Nephron progenitor cell (in vitro differentiated cells): ENCODE measurements around the gene ITSN2.

Experiments
- DNase-seq: peaks from one replicate; pipeline ENCODE4 v3.0.0; 2021
- H3K27ac Mint-ChIP-seq: 2 replicates; pipeline ENCODE4 v1.8.0; 2021; ENCODE audit warnings: mild to moderate bottlenecking, moderate library complexity, mixed read lengths
- H3K27me3 Mint-ChIP-seq: 2 replicates; pipeline ENCODE4 v1.8.0; 2021; ENCODE audit warnings: mild to moderate bottlenecking, low read depth, mixed read lengths; ENCODE audit not compliant: poor library complexity
- H3K36me3 Mint-ChIP-seq: 2 replicates; pipeline ENCODE4 v1.8.0; 2021; ENCODE audit warnings: low read depth, mixed read lengths
- H3K4me1 Mint-ChIP-seq: 2 replicates; pipeline ENCODE4 v1.8.0; 2021; ENCODE audit warnings: mixed read lengths
- H3K4me3 Mint-ChIP-seq: 2 replicates; pipeline ENCODE4 v1.8.0; 2021; ENCODE audit warnings: mild to moderate bottlenecking, moderate library complexity, mixed read lengths
- H3K9me3 Mint-ChIP-seq: 2 replicates; pipeline ENCODE4 v1.8.0; 2021; ENCODE audit warnings: mild to moderate bottlenecking, moderate library complexity, mixed read lengths
- CTCF ChIP-seq: fragments of 200-600 bp; sonication (generic); IDR thresholded peaks from 2 replicates; pipeline ENCODE4 v1.5.0; 2021; ENCODE audit warnings: antibody characterized with exemption

The ITSN2 gene

DNA sequence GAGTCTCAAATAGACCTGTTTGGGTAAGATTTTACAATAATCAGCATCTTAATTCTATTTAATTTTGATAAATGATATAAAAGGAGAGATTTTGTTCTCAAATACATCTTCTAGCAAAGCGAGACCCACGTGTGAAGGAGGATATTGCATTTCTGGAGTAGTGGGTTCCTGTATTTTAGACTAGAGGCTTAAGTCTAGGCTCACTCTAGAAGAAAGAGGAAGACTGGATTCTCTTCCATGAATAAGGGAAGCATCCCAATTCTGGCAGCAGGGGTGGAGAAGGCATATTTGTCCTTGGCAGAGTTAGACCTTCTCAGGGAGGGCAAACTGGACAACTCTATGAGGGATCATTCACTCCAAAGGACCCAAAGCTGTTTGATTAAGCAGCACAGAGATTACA, 196.7 kb downstream of the ITSN2 start:
- no peak overlapping the region for H3K27ac Mint-ChIP-seq
- DNase-seq: no peak
- no peak for TF ChIP-seq CTCF
- H3K4me3 Mint-ChIP-seq: no peak overlapping the region
- H3K36me3 Mint-ChIP-seq: peaks cover 44% of the 10 kb centered on the region
- H3K27me3 Mint-ChIP-seq: peaks cover 8% of the 10 kb centered on the region
- peaks cover 1% of the 10 kb centered on the region for H3K4me1 Mint-ChIP-seq
- peaks cover 38% of the 10 kb centered on the region for H3K9me3 Mint-ChIP-seq

DNA sequence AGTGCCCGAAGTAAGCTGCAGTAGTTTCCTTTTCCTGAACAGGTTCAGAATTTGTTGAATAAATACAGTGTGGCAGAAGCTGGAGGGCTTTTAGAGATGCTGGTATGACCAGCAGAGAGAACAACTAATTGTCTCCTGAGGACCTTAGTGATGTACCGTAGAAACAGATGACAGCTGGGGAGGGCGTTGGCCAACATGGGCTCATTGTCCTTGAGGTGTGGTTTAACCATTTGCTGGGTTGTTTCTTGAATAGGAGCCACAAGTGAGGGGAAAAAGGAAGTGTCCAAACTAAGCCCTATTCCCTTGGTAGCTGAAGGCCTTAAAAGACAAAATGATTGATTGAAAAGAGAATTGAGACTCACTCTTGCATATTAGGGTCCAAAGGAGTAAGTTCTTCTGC, 197.2 kb downstream of the ITSN2 start:
- Mint-ChIP-seq H3K27me3 (peaks cover 8% of the 10 kb centered on the region), H3K36me3 (peaks cover 48% of the 10 kb centered on the region), H3K9me3 (peaks cover 42% of the 10 kb centered on the region), H3K4me1 (no peaks in the 10 kb centered on the region), H3K27ac (no peak overlapping the region), H3K4me3 (no peak overlapping the region)
- no peak for TF ChIP-seq CTCF
- no peak for DNase-seq

- Mint-ChIP-seq H3K4me3 (no peak overlapping the region), H3K36me3 (peaks cover 54% of the 10 kb centered on the region), H3K9me3 (peaks cover 43% of the 10 kb centered on the region), H3K27ac (no peak overlapping the region), H3K27me3 (peaks cover 8% of the 10 kb centered on the region), H3K4me1 (no peaks in the 10 kb centered on the region)
- no peak for TF ChIP-seq CTCF
- no peak for DNase-seq
Measured at GRCh38 chr2:24162494-24162893, 197.8 kb downstream of the ITSN2 start.

- Mint-ChIP-seq H3K27ac (no peak overlapping the region), H3K36me3 (peaks cover 69% of the 10 kb centered on the region), H3K4me1 (no peaks in the 10 kb centered on the region), H3K27me3 (peaks cover 3% of the 10 kb centered on the region), H3K4me3 (no peak overlapping the region), H3K9me3 (peaks cover 43% of the 10 kb centered on the region)
- DNase-seq: no peak
- no peak for TF ChIP-seq CTCF
Measured at GRCh38 chr2:24160761-24161160, 199.6 kb downstream of the ITSN2 start.

DNA sequence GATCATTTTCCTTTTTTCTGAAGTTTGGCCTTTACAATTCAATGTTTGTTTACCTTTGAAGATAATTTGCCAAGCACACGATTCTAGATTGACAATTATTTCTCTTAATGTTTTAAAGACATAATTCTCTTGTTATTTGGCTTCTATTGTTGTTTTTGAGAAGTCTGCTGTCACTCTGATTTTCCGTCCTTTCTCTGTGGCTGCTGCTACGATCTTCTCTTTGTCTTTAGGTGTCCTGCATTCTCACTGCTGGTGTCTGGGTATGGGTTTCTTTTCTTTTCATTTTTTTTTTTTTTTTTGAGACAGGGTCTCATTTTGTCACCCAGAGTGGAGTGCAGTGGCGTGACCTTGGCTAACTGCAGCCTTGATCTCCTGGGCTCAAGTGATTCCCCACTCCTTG, 200.6 kb downstream of the ITSN2 start:
- H3K9me3 Mint-ChIP-seq: peaks cover 43% of the 10 kb centered on the region
- TF ChIP-seq CTCF: no peak
- no peak overlapping the region for H3K4me3 Mint-ChIP-seq
- H3K27ac Mint-ChIP-seq: no peak overlapping the region
- DNase-seq: no peak
- H3K27me3 Mint-ChIP-seq: no peaks in the 10 kb centered on the region
- H3K36me3 Mint-ChIP-seq: peaks cover 70% of the 10 kb centered on the region
- H3K4me1 Mint-ChIP-seq: no peaks in the 10 kb centered on the region

DNA sequence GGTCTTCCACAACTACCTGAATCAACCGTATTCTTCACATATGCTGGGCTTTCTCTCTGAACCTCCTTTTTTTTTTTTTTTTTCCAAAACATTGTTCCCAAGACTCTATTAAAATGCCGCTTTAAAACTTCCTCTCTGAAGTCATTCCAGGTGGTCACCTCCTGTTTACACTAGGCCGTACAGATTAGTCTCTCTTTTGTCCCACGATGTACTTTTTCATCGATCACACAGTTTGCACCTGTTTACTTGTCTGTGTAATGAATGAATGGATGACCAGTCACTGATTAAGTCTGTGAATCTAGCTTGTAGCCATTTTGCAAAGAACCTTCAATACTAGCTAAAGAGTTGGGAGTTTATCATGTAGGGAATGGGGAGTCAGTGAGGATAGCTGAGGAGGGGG, 202.2 kb downstream of the ITSN2 start:
- Mint-ChIP-seq H3K27me3 (no peaks in the 10 kb centered on the region), H3K4me1 (no peaks in the 10 kb centered on the region), H3K9me3 (peaks cover 43% of the 10 kb centered on the region), H3K27ac (no peak overlapping the region), H3K36me3 (peaks cover 70% of the 10 kb centered on the region), H3K4me3 (no peak overlapping the region)
- DNase-seq: no peak
- TF ChIP-seq CTCF: no peak
